Measurements from ENCODE around the gene USP48. TPM values are rescaled to one million over a fixed set of nuclear protein-coding genes. Genes with fewer than 3 reads are reported as not detected.

Gene USP48
- total RNA-seq, 2 experiments from 2014 or later: 83.9 to 96.8 TPM

DNA sequence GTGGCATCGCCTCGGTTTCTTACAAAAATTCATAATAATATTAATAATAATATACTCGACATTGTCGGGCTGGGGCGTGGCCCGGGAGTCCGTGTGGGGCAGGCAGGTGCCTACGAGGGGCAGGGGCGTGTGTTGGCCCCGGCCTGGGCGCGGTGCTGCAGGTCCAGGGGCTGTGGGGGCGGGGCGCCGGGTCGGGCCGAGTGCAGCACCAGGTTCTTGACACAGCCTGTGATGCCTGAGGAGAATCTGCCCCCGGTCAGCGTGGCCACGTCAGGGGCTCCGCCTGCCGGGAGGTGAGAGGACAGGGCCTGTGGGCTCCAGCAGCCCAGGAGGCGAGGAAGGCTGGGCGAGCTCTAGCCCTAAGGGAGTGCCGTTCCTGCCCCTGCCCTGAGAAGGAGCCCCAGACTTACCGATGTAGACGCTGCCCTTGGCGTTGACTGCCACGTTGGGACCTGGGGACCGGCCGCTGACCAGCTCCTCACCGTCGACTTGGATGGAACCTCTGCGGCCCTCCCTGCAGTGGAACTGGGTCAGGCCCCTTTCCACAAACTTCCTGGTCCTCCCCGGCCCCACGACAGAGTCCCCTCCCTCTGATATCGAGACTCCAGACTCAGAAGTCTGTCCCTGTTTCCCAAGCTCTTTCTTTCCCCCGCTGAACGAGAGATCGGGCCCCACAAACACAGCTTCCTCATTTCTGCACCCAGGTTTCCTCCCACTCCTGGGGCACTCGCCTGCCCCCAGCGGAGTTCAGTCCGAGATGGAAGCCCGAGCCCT lies 40.4 kb upstream of the USP48 start:
- Mint-ChIP-seq H3K4me1 (peaks cover 2% of the 10 kb centered on the region), H3K27me3 (no peaks in the 10 kb centered on the region), H3K9me3 (ENCODE audit: low read depth) (no peaks in the 10 kb centered on the region), H3K27ac (no peak overlapping the region), H3K36me3 (no peaks in the 10 kb centered on the region), H3K4me3 (no peak overlapping the region)
- ATAC-seq: no peak
- DNase-seq: no peak
- CTCF ChIA-PET: no interaction called here

DNA sequence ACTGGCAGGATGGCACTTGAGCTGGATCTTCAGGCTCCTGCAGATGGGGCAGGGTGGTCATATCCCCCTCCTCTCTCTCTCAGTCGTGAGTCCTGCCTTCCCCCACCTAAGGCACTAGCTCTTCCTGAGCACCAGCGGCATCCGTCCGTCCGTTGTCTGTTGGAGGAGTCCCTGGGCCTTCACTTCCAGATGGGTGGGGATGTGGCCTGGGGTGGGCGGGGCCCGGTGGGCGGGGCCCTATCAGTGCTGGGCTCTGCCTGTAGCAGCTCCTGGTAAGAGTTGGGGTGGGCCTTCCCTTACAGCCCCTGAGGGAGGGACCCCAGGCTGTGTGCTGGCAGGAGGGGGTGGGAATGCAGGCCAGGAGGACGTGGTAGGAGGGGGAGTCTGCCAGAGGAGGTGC lies 39.4 kb upstream of the USP48 start:
- no peaks in the 10 kb centered on the region for H3K27me3 Mint-ChIP-seq
- CTCF ChIA-PET: no interaction called here
- peaks cover 4% of the 10 kb centered on the region for H3K4me1 Mint-ChIP-seq
- DNase-seq (no peak), ATAC-seq (no peak)
- H3K4me3 Mint-ChIP-seq: no peak overlapping the region
- H3K9me3 Mint-ChIP-seq (ENCODE audit: low read depth): no peaks in the 10 kb centered on the region
- H3K36me3 Mint-ChIP-seq: no peaks in the 10 kb centered on the region
- no peak overlapping the region for H3K27ac Mint-ChIP-seq

- ATAC-seq (no peak), DNase-seq (no peak)
- H3K36me3 Mint-ChIP-seq: no peaks in the 10 kb centered on the region
- H3K27me3 Mint-ChIP-seq: no peaks in the 10 kb centered on the region
- no peak overlapping the region for H3K27ac Mint-ChIP-seq
- H3K4me3 Mint-ChIP-seq: no peak overlapping the region
- peaks cover 4% of the 10 kb centered on the region for H3K4me1 Mint-ChIP-seq
- CTCF ChIA-PET: interaction anchor here (0.8 kb wide), 1 partner anchor 203 kb away, joined by 3 read pairs; no protein-coding TSS in a partner anchor
- H3K9me3 Mint-ChIP-seq (ENCODE audit: low read depth): no peaks in the 10 kb centered on the region
These were observed 38.6 kb upstream of the USP48 start for GRCh38 chr1:21821385-21822019.

- H3K4me1 Mint-ChIP-seq: peaks cover 4% of the 10 kb centered on the region
- ATAC-seq (no peak), DNase-seq (no peak)
- no peak overlapping the region for H3K27ac Mint-ChIP-seq
- no peaks in the 10 kb centered on the region for H3K9me3 Mint-ChIP-seq (ENCODE audit: low read depth)
- CTCF ChIA-PET: interaction anchor here (0.8 kb wide), 1 partner anchor 203 kb away, joined by 3 read pairs; no protein-coding TSS in a partner anchor
- no peak overlapping the region for H3K4me3 Mint-ChIP-seq
- no peaks in the 10 kb centered on the region for H3K27me3 Mint-ChIP-seq
- H3K36me3 Mint-ChIP-seq: no peaks in the 10 kb centered on the region
These were observed 37.8 kb upstream of the USP48 start for GRCh38 chr1:21820597-21821232.

- CTCF ChIA-PET: no interaction called here
- H3K4me3 Mint-ChIP-seq: no peak overlapping the region
- H3K36me3 Mint-ChIP-seq: no peaks in the 10 kb centered on the region
- no peaks in the 10 kb centered on the region for H3K9me3 Mint-ChIP-seq (ENCODE audit: low read depth)
- no peak overlapping the region for H3K27ac Mint-ChIP-seq
- peak; percentile 60 for ATAC-seq
- peaks cover 7% of the 10 kb centered on the region for H3K4me1 Mint-ChIP-seq
- peaks cover 11% of the 10 kb centered on the region for H3K27me3 Mint-ChIP-seq
- DNase-seq: peak; percentile 44
These were observed 35.7 kb upstream of the USP48 start for GRCh38 chr1:21818656-21819055.

DNA sequence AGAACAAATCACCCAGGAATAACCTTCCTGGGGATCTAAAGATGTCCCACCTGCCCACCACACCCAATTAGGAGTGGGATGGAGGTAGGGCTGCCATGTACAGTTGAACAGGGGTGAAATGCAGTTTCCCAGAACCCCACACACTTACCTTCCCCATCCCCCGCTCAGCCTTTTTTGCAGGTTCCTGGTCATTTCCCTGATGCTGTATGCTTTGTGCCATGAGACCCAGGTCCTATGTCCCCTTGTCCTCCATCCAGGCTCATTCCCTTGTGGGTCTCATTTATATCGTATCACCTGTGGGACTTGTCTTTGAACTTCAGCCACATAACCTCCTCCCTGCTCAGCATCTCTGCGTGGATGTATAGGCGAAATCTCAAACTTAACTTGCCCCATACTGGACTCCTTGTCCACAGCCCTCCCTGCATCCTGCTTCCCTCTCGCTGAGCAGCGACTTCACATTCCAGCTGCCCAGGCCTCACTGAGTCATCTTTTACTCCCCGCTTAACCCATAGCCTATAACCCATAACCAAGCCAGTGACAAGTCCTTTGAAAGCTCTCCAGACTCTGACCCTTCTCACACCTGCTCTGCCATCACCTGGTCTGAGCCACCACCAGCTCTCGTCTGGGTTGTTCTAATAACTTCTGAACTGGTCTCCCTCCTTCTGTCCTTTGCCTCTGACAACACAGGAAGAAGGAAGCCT lies 33.8 kb upstream of the USP48 start:
- Mint-ChIP-seq H3K4me3 (no peak overlapping the region), H3K36me3 (no peaks in the 10 kb centered on the region), H3K9me3 (ENCODE audit: low read depth) (no peaks in the 10 kb centered on the region), H3K4me1 (peaks cover 7% of the 10 kb centered on the region), H3K27me3 (peaks cover 20% of the 10 kb centered on the region), H3K27ac (no peak overlapping the region)
- DNase-seq (no peak), ATAC-seq (no peak)
- CTCF ChIA-PET: no interaction called here

- DNase-seq (no peak), ATAC-seq (no peak)
- no peak overlapping the region for H3K4me3 Mint-ChIP-seq
- H3K27ac Mint-ChIP-seq: no peak overlapping the region
- no peaks in the 10 kb centered on the region for H3K36me3 Mint-ChIP-seq
- CTCF ChIA-PET: no interaction called here
- H3K9me3 Mint-ChIP-seq (ENCODE audit: low read depth): no peaks in the 10 kb centered on the region
- H3K4me1 Mint-ChIP-seq: peaks cover 7% of the 10 kb centered on the region
- H3K27me3 Mint-ChIP-seq: peaks cover 26% of the 10 kb centered on the region
These were observed 32.9 kb upstream of the USP48 start for GRCh38 chr1:21815724-21816321.

- H3K4me3 Mint-ChIP-seq: no peak overlapping the region
- no peak for ATAC-seq
- H3K27ac Mint-ChIP-seq: no peak overlapping the region
- H3K9me3 Mint-ChIP-seq (ENCODE audit: low read depth): no peaks in the 10 kb centered on the region
- no peaks in the 10 kb centered on the region for H3K36me3 Mint-ChIP-seq
- peaks cover 26% of the 10 kb centered on the region for H3K27me3 Mint-ChIP-seq
- CTCF ChIA-PET: no interaction called here
- H3K4me1 Mint-ChIP-seq: peaks cover 7% of the 10 kb centered on the region
- DNase-seq: no peak
These were observed 32.1 kb upstream of the USP48 start for GRCh38 chr1:21814981-21815582.

GRCh38 chr1:21814241-21814918 lies 31.4 kb upstream of the USP48 start:
- no peaks in the 10 kb centered on the region for H3K36me3 Mint-ChIP-seq
- no peak for DNase-seq
- ATAC-seq: peak; percentile 63
- peaks cover 7% of the 10 kb centered on the region for H3K4me1 Mint-ChIP-seq
- H3K27ac Mint-ChIP-seq: no peak overlapping the region
- CTCF ChIA-PET: no interaction called here
- no peaks in the 10 kb centered on the region for H3K9me3 Mint-ChIP-seq (ENCODE audit: low read depth)
- H3K27me3 Mint-ChIP-seq: peaks cover 26% of the 10 kb centered on the region
- no peak overlapping the region for H3K4me3 Mint-ChIP-seq

DNA sequence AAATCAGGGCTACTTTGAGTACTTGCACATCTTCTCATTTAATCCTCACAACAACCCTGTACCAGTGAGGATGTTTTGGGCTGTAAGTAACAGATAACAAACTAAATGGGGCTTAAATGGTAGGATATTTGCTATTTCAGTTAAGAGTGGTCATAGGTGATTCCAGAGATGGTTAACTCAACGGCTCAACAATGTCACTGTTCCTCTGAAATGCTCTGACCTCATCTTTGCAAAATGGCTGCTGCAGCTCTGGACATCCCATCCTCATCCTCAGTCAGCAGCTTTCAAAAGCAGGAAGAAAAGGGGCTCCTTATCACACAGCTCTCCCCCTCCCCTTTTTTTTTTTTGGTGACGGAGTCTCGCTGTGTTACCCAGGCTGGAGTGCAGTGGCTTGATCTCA lies 30.6 kb upstream of the USP48 start:
- Mint-ChIP-seq H3K36me3 (no peaks in the 10 kb centered on the region), H3K27ac (no peak overlapping the region), H3K9me3 (ENCODE audit: low read depth) (no peaks in the 10 kb centered on the region), H3K27me3 (peaks cover 26% of the 10 kb centered on the region), H3K4me3 (no peak overlapping the region), H3K4me1 (peaks cover 6% of the 10 kb centered on the region)
- CTCF ChIA-PET: interaction anchor here (0.7 kb wide), 1 partner anchor 1736 kb away, joined by 3 read pairs; no protein-coding TSS in a partner anchor
- DNase-seq (no peak), ATAC-seq (no peak)

DNA sequence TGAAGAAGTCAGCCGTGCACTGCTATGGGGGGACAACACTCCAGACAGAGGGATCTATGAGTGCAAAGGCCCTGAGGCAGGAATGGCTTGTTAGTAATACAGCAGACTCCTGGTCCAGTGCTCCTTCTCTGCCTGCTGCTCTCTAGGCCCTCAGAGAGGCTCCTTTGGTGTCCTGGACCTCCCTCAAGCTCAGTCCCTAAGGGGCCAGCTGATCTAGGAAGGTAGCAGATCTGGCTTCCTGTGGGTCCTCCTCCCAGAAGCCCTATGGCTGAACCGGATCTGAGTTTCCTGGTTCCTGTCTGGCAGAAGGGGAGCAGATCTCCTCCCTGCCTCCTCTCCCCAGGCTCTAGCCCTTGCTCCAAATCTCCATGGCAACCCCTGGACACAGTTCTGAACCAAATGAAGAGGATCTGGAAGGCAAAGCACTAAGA lies 28.9 kb upstream of the USP48 start, which contains the start of gene LDLRAD2:
Gene LDLRAD2, plus strand, starts transcription at position 391 of the 431 bp plus-strand sequence. CDS start 187 bp downstream, outside the sequence.
- Mint-ChIP-seq H3K27me3 (peaks cover 26% of the 10 kb centered on the region), H3K4me1 (peaks cover 3% of the 10 kb centered on the region), H3K9me3 (ENCODE audit: low read depth) (no peaks in the 10 kb centered on the region), H3K4me3 (no peak within 1 kb of the TSS), H3K27ac (no peak within 1 kb of the TSS), H3K36me3 (no peaks in the 10 kb centered on the region)
- DNase-seq (no peak), ATAC-seq (no peak)
- CTCF ChIA-PET: no interaction called here

DNA sequence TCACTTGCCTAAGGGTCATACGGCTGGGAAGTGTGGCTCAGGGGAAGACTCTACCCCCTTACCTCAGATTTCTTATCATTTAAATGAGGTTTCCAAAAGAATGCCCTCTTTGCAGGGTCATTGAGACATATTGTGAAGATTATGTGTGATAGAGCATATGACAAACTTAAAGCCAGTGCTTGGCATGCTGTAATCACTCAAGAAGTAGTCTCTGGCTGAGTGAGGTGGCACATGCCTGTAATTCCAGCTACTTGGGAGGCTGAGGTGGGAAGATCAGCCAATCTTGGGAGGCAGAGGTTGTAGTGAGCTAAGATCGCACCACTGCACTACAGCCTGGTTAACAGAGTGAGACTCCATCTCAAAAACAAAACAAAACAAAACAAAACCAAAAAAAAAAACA lies 21.6 kb upstream of the USP48 start:
- no peak for ATAC-seq
- Mint-ChIP-seq H3K4me1 (no peaks in the 10 kb centered on the region), H3K27me3 (peaks cover 5% of the 10 kb centered on the region), H3K27ac (no peak overlapping the region), H3K36me3 (no peaks in the 10 kb centered on the region), H3K4me3 (no peak overlapping the region), H3K9me3 (ENCODE audit: low read depth) (no peaks in the 10 kb centered on the region)
- no peak for DNase-seq
- CTCF ChIA-PET: no interaction called here
